Stimulated activated CD4-positive, alpha-beta T cell treated with anti-CD3 and anti-CD28 coated beads, Interleukin-15, amount 100 ng/mL, for 1 hour (primary cell): ENCODE data around the gene ASRGL1.
"Not testable (repeated sequence)": the region's sequence is repeated elsewhere in the genome, so short reads cannot be mapped to it uniquely, and the experiment has no call there.

Experiments used
- DNase-seq, 2 donors: peaks; one replicate each; pipeline ENCODE4 v3.0.0-alpha.2; 2020; ENCODE audit warnings: low read depth in 1 of 2, low spot score in 1 of 2

Gene ASRGL1

GRCh38 chr11:62337303-62338181 is at the start of gene ASRGL1:
Gene ASRGL1, plus strand, starts transcription at chr11:62337448. Its CDS starts 530 bp downstream, at chr11:62337978.
- peak; percentile 48 to 74 for DNase-seq

- no peak for DNase-seq
These were observed 41.7 kb upstream of the ASRGL1 start for GRCh38 chr11:62295504-62295903.

- no peak for DNase-seq
These were observed 38.3 kb upstream of the ASRGL1 start, which contains the start of gene SCGB1D4 for GRCh38 chr11:62298975-62299374. Gene SCGB1D4, minus strand, starts transcription at chr11:62299075. Its CDS starts 65 bp downstream, at chr11:62299010.

- DNase-seq = no peak
These were observed 31.0 kb upstream of the ASRGL1 start for GRCh38 chr11:62306227-62306626.

- no peak for DNase-seq
These were observed 29.3 kb upstream of the ASRGL1 start for GRCh38 chr11:62307950-62308349.

DNA sequence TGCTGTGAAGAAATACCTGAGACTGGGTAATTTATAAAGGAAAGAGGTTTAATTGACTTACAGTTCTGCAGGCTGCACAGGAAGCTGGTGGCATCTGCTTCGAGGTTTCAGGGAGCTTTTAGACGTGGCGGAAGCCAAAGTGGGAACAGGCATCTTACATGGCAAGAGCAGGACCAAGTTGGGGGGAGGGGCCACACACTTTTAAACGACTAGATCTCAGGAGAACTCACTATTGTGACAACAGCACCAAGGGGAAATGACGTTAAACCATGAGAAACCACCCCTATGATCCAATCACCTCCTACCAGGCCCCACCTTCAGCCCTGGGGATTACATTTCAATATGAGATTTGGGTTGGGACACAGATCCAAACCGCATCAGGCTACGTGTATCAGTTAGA is 27.3 kb upstream of the ASRGL1 start:
- DNase-seq = no peak

- DNase-seq = no peak
These were observed 21.8 kb upstream of the ASRGL1 start for GRCh38 chr11:62315431-62315830.

DNA sequence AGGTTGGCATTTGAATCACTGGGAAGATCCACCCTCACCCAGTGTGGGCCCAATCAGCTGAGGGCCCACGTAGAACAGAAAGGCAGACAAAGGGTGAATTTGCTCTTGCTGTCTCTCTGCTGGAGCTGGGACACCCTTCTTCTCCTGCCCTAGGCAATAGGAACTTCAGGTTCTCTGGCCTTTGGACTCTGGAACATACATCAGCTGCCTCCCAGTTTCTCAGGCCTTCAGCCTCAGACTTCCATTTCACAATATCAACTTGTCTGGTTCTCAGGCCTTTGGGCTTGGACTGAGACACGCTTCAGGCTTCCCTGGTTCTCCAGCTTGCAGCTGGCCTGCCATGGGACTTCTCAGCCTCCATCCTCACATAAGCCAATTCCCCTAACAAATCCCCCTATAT is 14.7 kb upstream of the ASRGL1 start:
- DNase-seq = no peak

- DNase-seq = peak in 1 of 2 donors; percentile 44
These were observed 12.3 kb upstream of the ASRGL1 start for GRCh38 chr11:62324731-62325556.

DNA sequence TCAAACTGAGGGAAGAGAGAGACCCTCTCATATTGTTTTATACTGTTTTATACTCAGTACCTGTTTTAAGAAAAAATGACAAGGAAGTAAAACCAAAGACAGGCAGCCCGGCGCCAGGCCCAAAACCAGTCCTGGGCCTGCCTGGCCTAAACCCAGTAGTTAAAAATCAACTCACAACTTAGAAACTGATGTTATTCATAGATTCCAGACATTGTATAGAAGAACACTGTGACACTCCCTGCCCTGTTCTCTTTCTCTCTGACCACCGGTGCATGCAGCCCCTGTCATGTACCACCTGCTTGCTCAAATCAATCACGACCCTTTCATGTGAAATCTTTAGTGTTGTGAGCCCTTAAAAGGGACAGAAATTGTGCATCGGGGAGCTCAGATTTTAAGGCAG is 11.5 kb upstream of the ASRGL1 start:
- not testable (repeated sequence) for DNase-seq

- DNase-seq = not testable (repeated sequence)
These were observed 10.5 kb upstream of the ASRGL1 start for GRCh38 chr11:62326719-62327118.

GRCh38 chr11:62327541-62327940 is 9.7 kb upstream of the ASRGL1 start:
- DNase-seq = not testable (repeated sequence)

DNA sequence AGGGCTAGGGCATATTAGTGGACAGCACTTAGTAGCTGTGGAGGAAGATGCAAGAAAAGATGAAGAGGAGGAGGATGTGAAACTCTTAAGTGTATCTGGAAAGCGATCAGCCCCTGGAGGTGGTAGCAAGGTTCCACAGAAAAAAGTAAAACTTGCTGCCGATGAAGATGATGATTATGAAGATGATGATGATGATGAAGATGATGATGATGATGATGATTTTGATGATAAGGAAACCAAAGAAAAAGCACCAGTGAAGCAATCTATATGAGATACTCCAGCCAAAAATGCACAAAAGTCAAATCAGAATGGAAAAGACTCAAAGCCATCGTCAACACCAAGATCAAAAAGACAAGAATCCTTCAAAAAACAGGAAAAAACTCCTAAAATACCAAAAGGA is 6.0 kb upstream of the ASRGL1 start:
- DNase-seq = not testable (repeated sequence)

GRCh38 chr11:62333768-62334167 is 3.5 kb upstream of the ASRGL1 start:
- no peak for DNase-seq

DNA sequence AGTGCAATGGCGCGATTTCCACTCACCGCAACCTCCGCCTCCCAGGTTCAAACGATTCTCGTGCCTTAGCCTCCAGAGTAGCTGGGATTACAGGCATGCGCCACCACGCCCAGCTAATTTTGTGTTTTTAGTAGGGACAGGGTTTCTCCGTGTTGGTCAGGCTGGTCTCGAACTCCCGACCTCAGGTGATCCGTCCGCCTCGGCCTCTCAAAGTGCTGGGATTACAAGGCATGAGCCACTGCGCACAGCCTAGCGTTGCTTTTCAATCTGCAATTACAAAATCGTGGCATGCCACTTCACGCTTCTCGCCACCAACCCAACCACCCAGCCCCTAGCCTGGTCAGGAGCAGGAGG is 322 bp upstream of the ASRGL1 start:
- DNase-seq = not testable (repeated sequence)

DNA sequence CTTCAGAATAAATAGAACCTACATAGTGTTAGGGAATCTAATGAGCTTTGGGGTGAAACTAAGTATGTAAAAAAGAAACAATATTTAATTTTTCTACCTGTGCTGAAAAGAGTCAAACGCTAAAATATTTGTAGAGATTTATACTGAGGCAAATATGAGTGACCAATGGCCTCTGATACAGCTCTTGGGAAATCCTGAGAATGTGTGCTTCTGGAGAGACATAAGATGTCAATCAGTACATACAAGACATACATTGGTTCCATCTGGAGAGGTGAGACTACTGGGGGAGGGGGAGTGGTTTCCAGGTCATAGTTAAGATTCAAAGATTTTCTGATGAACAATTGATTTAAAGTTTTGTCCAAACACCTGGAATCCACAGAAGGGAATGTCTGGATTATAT is 970 bp downstream of the ASRGL1 start:
- DNase-seq = no peak

GRCh38 chr11:62340269-62340901 is 3.1 kb downstream of the ASRGL1 start:
- DNase-seq = peak in 1 of 2 donors; percentile 33

DNA sequence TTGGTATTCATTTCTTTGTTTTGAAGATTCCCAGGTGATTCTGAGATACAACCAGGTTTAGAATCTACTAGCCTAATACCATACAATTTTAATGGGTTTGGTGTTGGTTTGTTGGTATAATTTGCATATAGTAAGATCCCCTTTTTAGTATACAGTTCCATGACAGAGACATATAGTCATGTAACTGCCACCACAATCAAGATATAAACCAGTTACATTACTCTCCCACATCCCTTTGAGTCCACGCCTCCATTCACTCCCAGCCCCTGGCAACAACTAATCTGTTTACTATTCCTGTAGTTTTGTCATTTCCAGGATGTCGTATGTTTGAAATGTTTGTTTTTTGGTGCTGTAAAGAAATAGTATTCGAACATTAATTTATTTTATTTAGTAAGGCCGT is 4.3 kb downstream of the ASRGL1 start:
- no peak for DNase-seq

- DNase-seq = not testable (repeated sequence)
These were observed 6.5 kb downstream of the ASRGL1 start for GRCh38 chr11:62343646-62344190.

DNA sequence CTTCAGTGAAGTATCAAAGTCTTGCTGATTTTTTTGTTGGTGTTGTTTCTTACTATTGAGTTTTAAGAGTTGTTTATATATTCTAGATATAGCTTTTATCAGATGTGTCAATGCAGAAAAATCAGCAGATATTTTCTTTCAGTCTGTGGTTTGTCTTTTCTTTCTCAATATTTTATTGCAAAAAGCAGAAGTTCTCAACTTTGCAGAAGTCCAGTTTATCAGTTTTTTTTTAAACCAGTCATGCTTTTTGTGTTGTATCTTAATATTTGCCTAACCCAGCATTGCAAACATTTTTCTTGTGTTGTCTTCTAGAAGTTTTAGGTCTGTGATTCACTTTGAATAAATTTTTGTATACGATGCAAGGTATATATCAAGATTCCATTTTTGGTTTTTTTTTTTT is 7.0 kb downstream of the ASRGL1 start:
- DNase-seq = no peak

- no peak for DNase-seq
These were observed 8.6 kb downstream of the ASRGL1 start for GRCh38 chr11:62345861-62346260.
